Measurements from ENCODE around the gene SCD5. TPM values are rescaled to one million over a fixed set of nuclear protein-coding genes. Genes with fewer than 3 reads are reported as not detected.

The SCD5 gene
- total and polyA plus RNA-seq, 2 of the 13 experiments (the other 11 are each of a cell fraction or from before 2014, with no cell fraction given) = not detected

DNA sequence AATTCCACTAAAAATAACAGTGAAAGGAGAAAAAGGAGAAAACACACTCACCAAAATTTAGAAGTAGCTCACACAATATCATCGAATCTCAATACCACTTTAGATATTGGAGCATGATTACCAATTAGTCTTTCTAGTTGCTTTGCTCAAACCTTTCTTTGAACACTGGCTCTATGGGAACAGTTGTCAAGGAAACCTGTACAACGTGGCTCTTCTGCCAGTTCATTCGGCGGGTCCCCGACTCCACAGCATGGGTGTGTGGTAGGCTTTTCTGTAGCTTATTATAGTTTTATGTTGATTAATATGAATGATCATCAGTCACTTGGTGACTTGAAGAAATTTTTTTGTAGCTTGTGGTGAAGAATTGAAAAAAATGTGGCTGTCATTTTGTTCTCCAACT lies 186.6 kb downstream of the SCD5 start:
- H3K4me2 ChIP-seq (ENCODE audit: low read depth, low read length) = no peak overlapping the region
- no peaks in the 10 kb centered on the region; a peak in 1 of 5 replicates for H3K27me3 ChIP-seq (ENCODE audit: control insufficient read depth in 1 of 2, insufficient read depth in 2 of 2, low read length in 2 of 2)
- H3K4me3 ChIP-seq (replicated peaks in 1 of 3; ENCODE audit: insufficient read depth in 1 of 3, low read depth in 2 of 3, low read length in 3 of 3) = no peak overlapping the region
- no peak overlapping the region for H3K27ac ChIP-seq (ENCODE audit: extremely low read length, insufficient read depth, low read length)
- in situ Hi-C loops (cut with HindIII; ENCODE audit: extremely low pct_ligation_motif_present, low pct_unique_long_range_greater_than_20kb) (no loop called here), intact Hi-C loops (cut with micrococcal nuclease; ENCODE audit: unreplicated experiment) (no loop called here)
- H3K9ac ChIP-seq (ENCODE audit: insufficient read depth, low read depth, low read length) = no peak overlapping the region
- ATAC-seq (no peak), FAIRE-seq (no peak), DNase-seq (ENCODE audit: low spot score) (no peak)
- no peaks in the 10 kb centered on the region for H3K79me2 ChIP-seq (ENCODE audit: insufficient read depth, low read length)
- no peaks in the 10 kb centered on the region for H4K20me1 ChIP-seq (ENCODE audit: insufficient read depth, low read length)
- no peaks in the 10 kb centered on the region for H3K9me3 ChIP-seq (ENCODE audit: low read length)
- no TSS peak for BruUV-seq (replicated peaks)
- no peaks in the 10 kb centered on the region for H3K4me1 ChIP-seq (ENCODE audit: insufficient read depth, low read length)
- WGBS (ENCODE audit: low lambda C conversion rate) = 39% methylated on average over 5 of the region's 5 CpGs
- no peaks in the 10 kb centered on the region for H3K36me3 ChIP-seq (replicated peaks in 1 of 2; ENCODE audit: control insufficient read depth in 1 of 2, insufficient read depth in 2 of 2, low read length in 2 of 2)
- TF ChIP-seq HMGA1 (CRISPR knock-in tag; conservative IDR thresholded peaks at IDR 0.05) = no peak
- no peak for TF ChIP-seq ZBTB7B (CRISPR knock-in tag; IDR thresholded peaks at IDR 0.05)
- TF ChIP-seq, protein P1, sequence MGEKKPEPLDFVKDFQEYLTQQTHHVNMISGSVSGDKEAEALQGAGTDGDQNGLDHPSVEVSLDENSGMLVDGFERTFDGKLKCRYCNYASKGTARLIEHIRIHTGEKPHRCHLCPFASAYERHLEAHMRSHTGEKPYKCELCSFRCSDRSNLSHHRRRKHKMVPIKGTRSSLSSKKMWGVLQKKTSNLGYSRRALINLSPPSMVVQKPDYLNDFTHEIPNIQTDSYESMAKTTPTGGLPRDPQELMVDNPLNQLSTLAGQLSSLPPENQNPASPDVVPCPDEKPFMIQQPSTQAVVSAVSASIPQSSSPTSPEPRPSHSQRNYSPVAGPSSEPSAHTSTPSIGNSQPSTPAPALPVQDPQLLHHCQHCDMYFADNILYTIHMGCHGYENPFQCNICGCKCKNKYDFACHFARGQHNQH (CRISPR knock-in tag; IDR thresholded peaks at IDR 0.05) = no peak
- no peak for TF ChIP-seq ZNF569 (CRISPR knock-in tag; IDR thresholded peaks at IDR 0.05; ENCODE audit: borderline replicate concordance)
- TF ChIP-seq ZNF556 (CRISPR knock-in tag; IDR thresholded peaks at IDR 0.05; ENCODE audit: borderline replicate concordance) = no peak
- no peak for TF ChIP-seq ZNF446 (CRISPR knock-in tag; IDR thresholded peaks at IDR 0.05)
- TF ChIP-seq, protein P2, sequence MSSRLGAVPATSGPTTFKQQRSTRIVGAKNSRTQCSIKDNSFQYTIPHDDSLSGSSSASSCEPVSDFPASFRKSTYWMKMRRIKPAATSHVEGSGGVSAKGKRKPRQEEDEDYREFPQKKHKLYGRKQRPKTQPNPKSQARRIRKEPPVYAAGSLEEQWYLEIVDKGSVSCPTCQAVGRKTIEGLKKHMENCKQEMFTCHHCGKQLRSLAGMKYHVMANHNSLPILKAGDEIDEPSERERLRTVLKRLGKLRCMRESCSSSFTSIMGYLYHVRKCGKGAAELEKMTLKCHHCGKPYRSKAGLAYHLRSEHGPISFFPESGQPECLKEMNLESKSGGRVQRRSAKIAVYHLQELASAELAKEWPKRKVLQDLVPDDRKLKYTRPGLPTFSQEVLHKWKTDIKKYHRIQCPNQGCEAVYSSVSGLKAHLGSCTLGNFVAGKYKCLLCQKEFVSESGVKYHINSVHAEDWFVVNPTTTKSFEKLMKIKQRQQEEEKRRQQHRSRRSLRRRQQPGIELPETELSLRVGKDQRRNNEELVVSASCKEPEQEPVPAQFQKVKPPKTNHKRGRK (CRISPR knock-in tag; IDR thresholded peaks at IDR 0.05) = no peak
- TF ChIP-seq BCL3 (CRISPR knock-in tag; IDR thresholded peaks at IDR 0.05) = no peak
- no peak for TF ChIP-seq KLF13 (CRISPR knock-in tag; IDR thresholded peaks at IDR 0.05)
- no peak for TF ChIP-seq THYN1 (CRISPR knock-in tag; IDR thresholded peaks at IDR 0.05; ENCODE audit: borderline replicate concordance, low read depth)
- no peak for TF ChIP-seq NFYB (CRISPR knock-in tag; IDR thresholded peaks at IDR 0.05)
- no peak for TF ChIP-seq ZNF34 (CRISPR knock-in tag; IDR thresholded peaks at IDR 0.05; ENCODE audit: borderline replicate concordance)
- TF ChIP-seq ZNF142 (CRISPR knock-in tag; IDR thresholded peaks at IDR 0.05) = no peak
- TF ChIP-seq ZNF850 (CRISPR knock-in tag; conservative IDR thresholded peaks at IDR 0.05) = no peak
- no peak overlapping the region for H2AFZ ChIP-seq (ENCODE audit: low read length)
- POLR2A ChIA-PET = no interaction called here
- CTCF ChIA-PET (ENCODE audit: low intra/inter-chr PET ratio, low total read pairs) = no interaction called here
